BLaER1 (cell line): ENCODE data around the gene SPACDR.
A peak's percentile ranks its signal among the peaks of the same experiment; 100 is the strongest.

ENCODE experiments used
- H3K27ac ChIP-seq: shearing (Covaris generic); formaldehyde crosslinking; 2 replicates; pipeline ENCODE4 v1.8.1; 2022
- H3K27me3 ChIP-seq: shearing (Covaris generic); formaldehyde crosslinking; 2 replicates; pipeline ENCODE4 v1.8.1; 2022
- H3K36me3 ChIP-seq: shearing (Covaris generic); formaldehyde crosslinking; 2 replicates; pipeline ENCODE4 v1.8.1; 2022
- H3K4me1 ChIP-seq: shearing (Covaris generic); formaldehyde crosslinking; 2 replicates; pipeline ENCODE4 v1.8.1; 2022
- H3K4me2 ChIP-seq: shearing (Covaris generic); formaldehyde crosslinking; 2 replicates; pipeline ENCODE4 v1.8.1; 2022
- H3K4me3 ChIP-seq: shearing (Covaris generic); formaldehyde crosslinking; 2 replicates; pipeline ENCODE4 v1.8.1; 2022
- H3K9ac ChIP-seq: shearing (Covaris generic); formaldehyde crosslinking; 2 replicates; pipeline ENCODE4 v1.8.1; 2022
- H3K9me3 ChIP-seq: shearing (Covaris generic); formaldehyde crosslinking; 2 replicates; pipeline ENCODE4 v1.8.1; 2022
- H4K20me1 ChIP-seq: shearing (Covaris generic); formaldehyde crosslinking; 2 replicates; pipeline ENCODE4 v1.8.1; 2022
- Cebpa-rat ChIP-seq: shearing (Covaris generic); IDR thresholded peaks from 2 replicates; pipeline ENCODE4 v1.8.1; 2022

The SPACDR gene

GRCh38 chr7:100486111-100486636 is 22.1 kb upstream of the SPACDR start:
- TF ChIP-seq Cebpa-rat = no peak
- Histone ChIP-seq H3K9ac (no peak overlapping the region), H3K36me3 (no peaks in the 10 kb centered on the region), H3K4me2 (no peak overlapping the region), H4K20me1 (no peaks in the 10 kb centered on the region), H3K27ac (no peak overlapping the region), H3K4me3 (no peak overlapping the region), H3K27me3 (no peaks in the 10 kb centered on the region), H3K4me1 (peaks cover 64% of the 10 kb centered on the region), H3K9me3 (no peaks in the 10 kb centered on the region)

GRCh38 chr7:100485471-100485876 is 21.4 kb upstream of the SPACDR start:
- H3K4me1 ChIP-seq = peaks cover 67% of the 10 kb centered on the region
- H4K20me1 ChIP-seq = no peaks in the 10 kb centered on the region
- H3K36me3 ChIP-seq = no peaks in the 10 kb centered on the region
- H3K4me2 ChIP-seq = peak overlapping the region; percentile 12; the same call in 1 of the 2 replicates
- H3K27me3 ChIP-seq = no peaks in the 10 kb centered on the region
- H3K9ac ChIP-seq = no peak overlapping the region
- no peaks in the 10 kb centered on the region for H3K9me3 ChIP-seq
- no peak overlapping the region for H3K27ac ChIP-seq
- no peak for TF ChIP-seq Cebpa-rat
- no peak overlapping the region for H3K4me3 ChIP-seq

- Histone ChIP-seq H3K4me3 (no peak overlapping the region), H3K4me2 (peak overlapping the region; percentile 94; the same call in 1 of the 2 replicates), H3K9me3 (no peaks in the 10 kb centered on the region), H3K9ac (no peak overlapping the region), H3K27ac (no peak overlapping the region), H3K27me3 (no peaks in the 10 kb centered on the region), H3K36me3 (no peaks in the 10 kb centered on the region), H3K4me1 (peaks cover 67% of the 10 kb centered on the region), H4K20me1 (no peaks in the 10 kb centered on the region)
- no peak for TF ChIP-seq Cebpa-rat
These were observed 20.6 kb upstream of the SPACDR start for GRCh38 chr7:100484673-100485045.

GRCh38 chr7:100483722-100484672 is 19.9 kb upstream of the SPACDR start, which contains the start of gene NYAP1:
TSS of gene NYAP1 (plus strand) at chr7:100483927. CDS start at chr7:100485312, 1,385 bp downstream.
- Histone ChIP-seq H3K4me3 (peak within 1 kb of the TSS; percentile 72), H4K20me1 (no peaks in the 10 kb centered on the region), H3K4me1 (peaks cover 65% of the 10 kb centered on the region), H3K36me3 (no peaks in the 10 kb centered on the region), H3K9ac (peak within 1 kb of the TSS; percentile 69), H3K27ac (no peak within 1 kb of the TSS), H3K27me3 (no peaks in the 10 kb centered on the region), H3K4me2 (peak within 1 kb of the TSS; percentile 94), H3K9me3 (no peaks in the 10 kb centered on the region)
- no peak for TF ChIP-seq Cebpa-rat

- H3K27ac ChIP-seq = no peak overlapping the region
- H3K4me3 ChIP-seq = peak overlapping the region; percentile 72
- H3K4me2 ChIP-seq = peak overlapping the region; percentile 94
- H3K36me3 ChIP-seq = no peaks in the 10 kb centered on the region
- no peak for TF ChIP-seq Cebpa-rat
- H3K27me3 ChIP-seq = no peaks in the 10 kb centered on the region
- peaks cover 64% of the 10 kb centered on the region for H3K4me1 ChIP-seq
- peak overlapping the region; percentile 69 for H3K9ac ChIP-seq
- no peaks in the 10 kb centered on the region for H3K9me3 ChIP-seq
- H4K20me1 ChIP-seq = no peaks in the 10 kb centered on the region
These were observed 19.1 kb upstream of the SPACDR start for GRCh38 chr7:100483090-100483721.

DNA sequence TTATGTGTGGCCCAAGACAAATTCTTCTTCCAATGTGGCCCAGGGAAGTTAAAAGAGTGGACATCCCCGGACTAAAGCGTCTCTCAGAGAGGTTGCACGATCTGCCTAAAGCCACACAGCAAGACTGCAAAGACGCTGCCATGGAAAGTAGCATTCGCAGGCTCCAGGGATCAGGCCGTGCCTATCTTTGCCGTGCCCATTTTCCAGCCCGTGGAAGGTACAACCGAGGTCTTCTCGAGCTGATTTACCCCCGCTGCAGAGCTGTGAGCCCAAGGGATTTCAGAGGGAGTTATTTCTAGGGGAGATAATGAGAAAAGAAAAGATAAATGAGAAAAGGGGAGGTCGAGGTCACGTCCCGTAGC is 18.6 kb upstream of the SPACDR start:
- no peak for TF ChIP-seq Cebpa-rat

GRCh38 chr7:100481466-100481865 is 17.4 kb upstream of the SPACDR start:
- Histone ChIP-seq H3K4me3 (no peak overlapping the region), H3K4me1 (peaks cover 55% of the 10 kb centered on the region)

More for the DNA sequence above, 18.6 kb upstream of the SPACDR start:
- no peak overlapping the region for H3K27ac ChIP-seq
- peaks cover 61% of the 10 kb centered on the region for H3K4me1 ChIP-seq
- peaks cover under 1% of the 10 kb centered on the region for H4K20me1 ChIP-seq
- H3K9me3 ChIP-seq = no peaks in the 10 kb centered on the region
- H3K9ac ChIP-seq = peak overlapping the region; percentile 69; the same call in 1 of the 2 replicates
- H3K4me3 ChIP-seq = peak overlapping the region; percentile 72
- peak overlapping the region; percentile 94 for H3K4me2 ChIP-seq
- H3K36me3 ChIP-seq = no peaks in the 10 kb centered on the region
- no peaks in the 10 kb centered on the region for H3K27me3 ChIP-seq

GRCh38 chr7:100478958-100479660 is 15.0 kb upstream of the SPACDR start, which contains the start of gene TSC22D4:
TSS of gene TSC22D4 (minus strand) at chr7:100479214. CDS start at chr7:100478038, 1,176 bp downstream.
- Histone ChIP-seq H3K9ac (peak within 1 kb of the TSS; percentile 97), H3K36me3 (peaks cover 32% of the 10 kb centered on the region), H3K4me1 (peaks cover 71% of the 10 kb centered on the region), H3K4me3 (peak within 1 kb of the TSS; percentile 92), H3K9me3 (no peaks in the 10 kb centered on the region), H3K27me3 (no peaks in the 10 kb centered on the region), H4K20me1 (peaks cover 37% of the 10 kb centered on the region), H3K27ac (peak within 1 kb of the TSS; percentile 95), H3K4me2 (peak within 1 kb of the TSS; percentile 100)
- no peak for TF ChIP-seq Cebpa-rat

More at GRCh38 chr7:100481466-100481865, 17.4 kb upstream of the SPACDR start:
- no peaks in the 10 kb centered on the region for H3K9me3 ChIP-seq
- no peak overlapping the region for H3K9ac ChIP-seq
- no peak overlapping the region for H3K27ac ChIP-seq
- no peaks in the 10 kb centered on the region for H3K27me3 ChIP-seq
- no peak for TF ChIP-seq Cebpa-rat
- peaks cover 11% of the 10 kb centered on the region; the same call in 1 of the 2 replicates for H3K36me3 ChIP-seq
- H4K20me1 ChIP-seq = peaks cover 13% of the 10 kb centered on the region
- H3K4me2 ChIP-seq = peak overlapping the region; percentile 84

DNA sequence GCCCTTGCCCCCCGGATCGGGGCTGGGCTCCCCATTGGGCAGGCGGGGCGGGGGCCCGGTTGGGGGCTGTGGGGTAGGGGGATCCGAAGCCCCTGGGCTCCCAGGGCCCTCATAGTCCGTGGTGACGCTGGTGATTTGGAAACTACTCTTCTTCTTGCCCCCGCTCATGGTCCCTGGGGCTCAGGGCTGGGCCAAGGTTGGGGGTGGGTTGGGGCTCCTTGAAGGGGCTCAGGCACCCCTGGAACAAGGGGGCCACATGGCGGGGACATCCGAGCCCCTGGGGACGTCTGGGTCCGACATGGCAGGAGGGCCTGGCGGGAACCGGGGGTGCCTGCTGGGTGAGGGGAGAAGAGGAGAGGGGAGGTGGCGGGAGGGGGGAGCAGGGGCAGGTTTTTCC is 13.8 kb upstream of the SPACDR start:
- Histone ChIP-seq H3K4me1 (peaks cover 77% of the 10 kb centered on the region), H3K9ac (peak overlapping the region; percentile 97), H3K36me3 (peaks cover 41% of the 10 kb centered on the region), H3K9me3 (no peaks in the 10 kb centered on the region), H3K4me2 (peak overlapping the region; percentile 100), H3K27me3 (no peaks in the 10 kb centered on the region), H4K20me1 (peaks cover 49% of the 10 kb centered on the region), H3K4me3 (peak overlapping the region; percentile 92), H3K27ac (peak overlapping the region; percentile 95)
- TF ChIP-seq Cebpa-rat = no peak
